ENCODE results near the gene BPTF.

BPTF gene

GRCh38 chr17:67785122-67785477, 40.2 kb upstream of the BPTF start:
- no peak overlapping the region for H3K4me2 ChIP-seq (ENCODE audit: insufficient read depth, low read length)
- no peak overlapping the region for H3K4me3 ChIP-seq (ENCODE audit: low read depth in 1 of 2, low read length in 2 of 2)
- H3K36me3 ChIP-seq (ENCODE audit: insufficient read depth, low read length): no peaks in the 10 kb centered on the region
- ATAC-seq (ENCODE audit: insufficient read depth, low read depth): no peak
- DNase-seq: no peak
- H3K4me1 ChIP-seq (ENCODE audit: insufficient read depth, low read length): no peaks in the 10 kb centered on the region
- no peaks in the 10 kb centered on the region for H3K27me3 ChIP-seq (ENCODE audit: insufficient read depth, low read length, poor library complexity)
- H3K9ac ChIP-seq (ENCODE audit: low read depth, low read length): no peak overlapping the region
- H2AFZ ChIP-seq (ENCODE audit: low read depth, low read length): no peak overlapping the region
- TF ChIP-seq CTCF (IDR thresholded peaks at IDR 0.05; ENCODE audit: borderline replicate concordance, extremely low read depth, low read length, poor library complexity, severe bottlenecking) (no peak), EZH2 (IDR thresholded peaks at IDR 0.05; ENCODE audit: borderline replicate concordance, low read depth, low read length, severe bottlenecking) (no peak)
- no peaks in the 10 kb centered on the region for H3K9me3 ChIP-seq (ENCODE audit: insufficient read depth, low read length, severe bottlenecking)
- H3K79me2 ChIP-seq (ENCODE audit: insufficient read depth, low read length): no peaks in the 10 kb centered on the region
- no peaks in the 10 kb centered on the region for H4K20me1 ChIP-seq (ENCODE audit: insufficient read depth, low read length)
- no peak overlapping the region for H3K27ac ChIP-seq (ENCODE audit: low read length)

GRCh38 chr17:67785504-67785903, 39.8 kb upstream of the BPTF start:
- H2AFZ ChIP-seq (ENCODE audit: low read depth, low read length): no peak overlapping the region
- TF ChIP-seq EZH2 (IDR thresholded peaks at IDR 0.05; ENCODE audit: borderline replicate concordance, low read depth, low read length, severe bottlenecking): no peak
- no peak for TF ChIP-seq CTCF (IDR thresholded peaks at IDR 0.05; ENCODE audit: borderline replicate concordance, extremely low read depth, low read length, poor library complexity, severe bottlenecking)
- H3K79me2 ChIP-seq (ENCODE audit: insufficient read depth, low read length): no peaks in the 10 kb centered on the region
- H3K4me2 ChIP-seq (ENCODE audit: insufficient read depth, low read length): no peak overlapping the region
- H3K4me1 ChIP-seq (ENCODE audit: insufficient read depth, low read length): no peaks in the 10 kb centered on the region
- no peaks in the 10 kb centered on the region for H3K36me3 ChIP-seq (ENCODE audit: insufficient read depth, low read length)
- no peak overlapping the region for H3K4me3 ChIP-seq (ENCODE audit: low read depth in 1 of 2, low read length in 2 of 2)
- H3K9ac ChIP-seq (ENCODE audit: low read depth, low read length): no peak overlapping the region
- H3K27ac ChIP-seq (ENCODE audit: low read length): no peak overlapping the region
- no peaks in the 10 kb centered on the region for H3K9me3 ChIP-seq (ENCODE audit: insufficient read depth, low read length, severe bottlenecking)
- ATAC-seq (ENCODE audit: insufficient read depth, low read depth): no peak
- H3K27me3 ChIP-seq (ENCODE audit: insufficient read depth, low read length, poor library complexity): no peaks in the 10 kb centered on the region
- no peak for DNase-seq
- no peaks in the 10 kb centered on the region for H4K20me1 ChIP-seq (ENCODE audit: insufficient read depth, low read length)

- no peaks in the 10 kb centered on the region for H3K36me3 ChIP-seq (ENCODE audit: insufficient read depth, low read length)
- no peaks in the 10 kb centered on the region for H3K4me1 ChIP-seq (ENCODE audit: insufficient read depth, low read length)
- no peak overlapping the region for H3K9ac ChIP-seq (ENCODE audit: low read depth, low read length)
- H3K27ac ChIP-seq (ENCODE audit: low read length): no peak overlapping the region
- TF ChIP-seq EZH2 (IDR thresholded peaks at IDR 0.05; ENCODE audit: borderline replicate concordance, low read depth, low read length, severe bottlenecking) (no peak), CTCF (IDR thresholded peaks at IDR 0.05; ENCODE audit: borderline replicate concordance, extremely low read depth, low read length, poor library complexity, severe bottlenecking) (peak; percentile 51)
- DNase-seq (peak; percentile 23), ATAC-seq (ENCODE audit: insufficient read depth, low read depth) (no peak)
- no peaks in the 10 kb centered on the region for H4K20me1 ChIP-seq (ENCODE audit: insufficient read depth, low read length)
- no peak overlapping the region for H3K4me3 ChIP-seq (ENCODE audit: low read depth in 1 of 2, low read length in 2 of 2)
- no peak overlapping the region for H2AFZ ChIP-seq (ENCODE audit: low read depth, low read length)
- H3K79me2 ChIP-seq (ENCODE audit: insufficient read depth, low read length): no peaks in the 10 kb centered on the region
- no peaks in the 10 kb centered on the region for H3K27me3 ChIP-seq (ENCODE audit: insufficient read depth, low read length, poor library complexity)
- H3K9me3 ChIP-seq (ENCODE audit: insufficient read depth, low read length, severe bottlenecking): no peaks in the 10 kb centered on the region
- H3K4me2 ChIP-seq (ENCODE audit: insufficient read depth, low read length): no peak overlapping the region
These were observed 24.8 kb upstream of the BPTF start for GRCh38 chr17:67800495-67800928.

- Histone ChIP-seq H4K20me1 (ENCODE audit: insufficient read depth, low read length) (no peaks in the 10 kb centered on the region), H3K4me1 (ENCODE audit: insufficient read depth, low read length) (no peaks in the 10 kb centered on the region), H3K27ac (ENCODE audit: low read length) (no peak overlapping the region), H3K27me3 (ENCODE audit: insufficient read depth, low read length, poor library complexity) (no peaks in the 10 kb centered on the region), H3K36me3 (ENCODE audit: insufficient read depth, low read length) (no peaks in the 10 kb centered on the region), H3K4me3 (ENCODE audit: low read depth in 1 of 2, low read length in 2 of 2) (no peak overlapping the region), H3K9me3 (ENCODE audit: insufficient read depth, low read length, severe bottlenecking) (no peaks in the 10 kb centered on the region), H3K9ac (ENCODE audit: low read depth, low read length) (no peak overlapping the region), H3K79me2 (ENCODE audit: insufficient read depth, low read length) (no peaks in the 10 kb centered on the region), H3K4me2 (ENCODE audit: insufficient read depth, low read length) (no peak overlapping the region), H2AFZ (ENCODE audit: low read depth, low read length) (no peak overlapping the region)
- TF ChIP-seq EZH2 (IDR thresholded peaks at IDR 0.05; ENCODE audit: borderline replicate concordance, low read depth, low read length, severe bottlenecking) (no peak), CTCF (IDR thresholded peaks at IDR 0.05; ENCODE audit: borderline replicate concordance, extremely low read depth, low read length, poor library complexity, severe bottlenecking) (no peak)
- DNase-seq (no peak), ATAC-seq (ENCODE audit: insufficient read depth, low read depth) (no peak)
These were observed 23.6 kb upstream of the BPTF start for GRCh38 chr17:67801626-67802175.
